Measurements from ENCODE around the gene CDK5RAP3.
"Not testable (repeated sequence)": the region's sequence is repeated elsewhere in the genome, so short reads cannot be mapped to it uniquely, and the experiment has no call there.

Gene CDK5RAP3

DNA sequence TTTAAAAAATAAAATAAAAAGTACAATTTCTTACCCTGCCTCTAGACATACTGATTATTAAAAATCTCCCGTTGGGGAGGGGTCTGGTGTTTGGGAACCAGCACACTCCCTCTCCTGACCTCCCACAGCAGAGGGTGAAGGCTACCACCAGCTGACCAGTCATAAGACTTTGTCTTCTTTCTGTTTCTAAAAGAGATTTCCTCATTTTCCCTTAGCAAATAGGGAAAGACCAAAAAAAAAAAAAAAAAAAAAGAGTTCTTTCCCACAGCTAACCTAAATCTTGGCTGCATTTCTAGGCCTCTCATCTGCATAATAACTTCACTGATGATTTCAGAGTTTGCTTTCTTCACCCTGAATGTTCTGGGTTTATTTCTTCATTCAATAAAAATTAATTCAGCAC lies 30.3 kb downstream of the CDK5RAP3 start:
- Histone ChIP-seq H3K9me2 (replicated peaks; ENCODE audit: low read depth, low read length) (no peaks in the 10 kb centered on the region), H3K9ac (ENCODE audit: low read depth, low read length, poor library complexity, severe bottlenecking) (no peak overlapping the region), H3K79me2 (ENCODE audit: insufficient read depth, low read length) (no peaks in the 10 kb centered on the region), H4K20me1 (ENCODE audit: insufficient read depth, low read length, poor library complexity, severe bottlenecking) (no peaks in the 10 kb centered on the region), H3K4me2 (ENCODE audit: low read depth, low read length, poor library complexity, severe bottlenecking) (no peak overlapping the region), H3K9me3 (ENCODE audit: insufficient read depth, low read depth, low read length) (no peaks in the 10 kb centered on the region), H3F3A (ENCODE audit: low read depth) (no peaks in the 10 kb centered on the region), H3K27me3 (ENCODE audit: insufficient read depth, low read length, poor library complexity, severe bottlenecking) (no peaks in the 10 kb centered on the region), H3K4me1 (ENCODE audit: insufficient read depth, low read length, poor library complexity, severe bottlenecking) (peaks cover 32% of the 10 kb centered on the region), H3K36me3 (ENCODE audit: insufficient read depth, low read length) (no peaks in the 10 kb centered on the region), H2AFZ (ENCODE audit: low read length) (no peak overlapping the region), H3K4me3 (ENCODE audit: low read length, poor library complexity, severe bottlenecking) (no peak overlapping the region)
- TF ChIP-seq, protein P1, sequence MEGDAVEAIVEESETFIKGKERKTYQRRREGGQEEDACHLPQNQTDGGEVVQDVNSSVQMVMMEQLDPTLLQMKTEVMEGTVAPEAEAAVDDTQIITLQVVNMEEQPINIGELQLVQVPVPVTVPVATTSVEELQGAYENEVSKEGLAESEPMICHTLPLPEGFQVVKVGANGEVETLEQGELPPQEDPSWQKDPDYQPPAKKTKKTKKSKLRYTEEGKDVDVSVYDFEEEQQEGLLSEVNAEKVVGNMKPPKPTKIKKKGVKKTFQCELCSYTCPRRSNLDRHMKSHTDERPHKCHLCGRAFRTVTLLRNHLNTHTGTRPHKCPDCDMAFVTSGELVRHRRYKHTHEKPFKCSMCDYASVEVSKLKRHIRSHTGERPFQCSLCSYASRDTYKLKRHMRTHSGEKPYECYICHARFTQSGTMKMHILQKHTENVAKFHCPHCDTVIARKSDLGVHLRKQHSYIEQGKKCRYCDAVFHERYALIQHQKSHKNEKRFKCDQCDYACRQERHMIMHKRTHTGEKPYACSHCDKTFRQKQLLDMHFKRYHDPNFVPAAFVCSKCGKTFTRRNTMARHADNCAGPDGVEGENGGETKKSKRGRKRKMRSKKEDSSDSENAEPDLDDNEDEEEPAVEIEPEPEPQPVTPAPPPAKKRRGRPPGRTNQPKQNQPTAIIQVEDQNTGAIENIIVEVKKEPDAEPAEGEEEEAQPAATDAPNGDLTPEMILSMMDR (conservative IDR thresholded peaks at IDR 0.05; ENCODE audit: low read length): no peak

DNA sequence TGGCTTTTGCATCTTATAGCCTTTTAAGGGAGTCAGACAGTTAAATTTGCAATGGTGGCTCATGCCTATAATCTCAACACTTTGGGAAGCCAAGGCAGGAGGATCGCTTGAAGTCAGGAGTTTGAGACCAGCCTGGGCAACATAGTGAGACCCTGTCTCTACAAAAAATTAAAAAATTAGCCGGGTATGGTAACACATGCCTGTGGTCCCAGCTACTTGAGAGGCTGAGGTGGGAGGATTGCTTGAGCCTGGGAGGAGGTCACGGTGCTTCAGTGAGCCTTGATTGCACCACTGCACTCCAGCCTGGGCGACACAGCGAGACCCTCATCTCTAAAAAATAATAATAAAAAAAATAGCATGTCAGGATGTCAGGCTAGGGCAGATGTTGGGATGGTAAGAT lies 30.7 kb downstream of the CDK5RAP3 start:
- H3K9ac ChIP-seq (ENCODE audit: low read depth, low read length, poor library complexity, severe bottlenecking); H3K4me3 ChIP-seq (ENCODE audit: low read length, poor library complexity, severe bottlenecking); H3K4me2 ChIP-seq (ENCODE audit: low read depth, low read length, poor library complexity, severe bottlenecking); H3K27me3 ChIP-seq (ENCODE audit: insufficient read depth, low read length, poor library complexity, severe bottlenecking); H3K9me2 ChIP-seq (replicated peaks; ENCODE audit: low read depth, low read length); H3K9me3 ChIP-seq (ENCODE audit: insufficient read depth, low read depth, low read length); H3K36me3 ChIP-seq (ENCODE audit: insufficient read depth, low read length); H3F3A ChIP-seq (ENCODE audit: low read depth); H4K20me1 ChIP-seq (ENCODE audit: insufficient read depth, low read length, poor library complexity, severe bottlenecking); H2AFZ ChIP-seq (ENCODE audit: low read length); H3K79me2 ChIP-seq (ENCODE audit: insufficient read depth, low read length): not testable (repeated sequence)
- H3K4me1 ChIP-seq (ENCODE audit: insufficient read depth, low read length, poor library complexity, severe bottlenecking): peaks cover 32% of the 10 kb centered on the region

DNA sequence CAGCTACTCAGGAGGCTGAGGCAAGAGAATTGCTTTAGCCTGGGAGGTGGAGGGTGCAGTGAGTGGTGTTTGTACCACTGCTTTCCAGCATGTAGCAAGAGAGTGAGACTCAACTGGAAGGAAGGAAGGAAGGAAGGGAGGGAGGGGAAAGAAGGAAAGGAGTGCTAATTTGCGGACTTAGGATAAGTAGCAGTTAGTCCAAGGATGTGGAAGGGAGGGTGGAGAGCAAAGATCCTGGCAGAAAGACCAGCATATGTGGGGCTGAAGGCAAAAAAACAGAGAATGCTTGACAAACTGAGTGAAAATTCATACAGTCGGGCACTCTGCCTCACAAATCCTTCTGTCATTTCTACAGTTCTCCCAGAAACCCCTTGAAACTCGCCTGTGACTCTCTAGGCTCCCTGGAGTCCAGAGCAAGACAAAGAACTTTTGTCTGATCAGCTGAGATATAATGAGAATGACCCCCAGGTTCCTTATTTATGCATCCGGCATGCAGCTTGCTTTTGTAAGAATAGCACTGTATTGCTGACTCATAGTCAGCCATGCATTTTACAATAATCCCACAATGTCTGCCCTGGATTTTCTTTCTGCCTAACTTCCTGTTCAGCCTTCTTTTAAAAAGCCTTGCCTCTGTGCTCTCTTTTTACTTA lies 31.5 kb downstream of the CDK5RAP3 start:
- no peaks in the 10 kb centered on the region for H3F3A ChIP-seq (ENCODE audit: low read depth)

DNA sequence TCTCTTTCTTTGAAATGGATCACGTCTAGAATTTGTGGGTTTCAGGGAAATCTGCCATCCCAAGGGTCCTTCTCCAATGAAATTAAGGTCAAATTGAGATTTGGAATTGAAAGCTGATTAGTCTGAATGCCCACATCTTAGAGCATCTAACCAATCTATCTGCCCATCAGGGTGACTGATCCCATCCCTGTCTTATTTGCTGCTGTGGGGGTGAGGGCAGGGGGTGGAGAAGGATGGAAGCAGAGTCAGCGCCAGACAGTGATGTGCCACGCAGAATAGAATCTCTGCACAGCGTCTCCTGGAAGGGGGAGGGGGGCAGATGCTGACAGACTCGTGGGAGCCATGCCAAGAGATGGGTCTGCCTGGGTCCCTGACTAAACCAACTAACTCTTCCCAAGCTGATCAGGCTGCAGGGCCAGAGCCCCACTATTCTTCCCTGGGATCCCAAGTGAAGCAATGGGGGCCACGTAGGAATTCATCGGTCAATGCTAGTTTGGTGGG lies 32.1 kb downstream of the CDK5RAP3 start:
- Histone ChIP-seq H3K4me1 (ENCODE audit: insufficient read depth, low read length, poor library complexity, severe bottlenecking) (peaks cover 32% of the 10 kb centered on the region), H3K9me3 (ENCODE audit: insufficient read depth, low read depth, low read length) (no peaks in the 10 kb centered on the region), H3F3A (ENCODE audit: low read depth) (no peaks in the 10 kb centered on the region), H4K20me1 (ENCODE audit: insufficient read depth, low read length, poor library complexity, severe bottlenecking) (no peaks in the 10 kb centered on the region), H3K4me2 (ENCODE audit: low read depth, low read length, poor library complexity, severe bottlenecking) (peak overlapping the region; percentile 33), H3K9ac (ENCODE audit: low read depth, low read length, poor library complexity, severe bottlenecking) (peak overlapping the region; percentile 25), H2AFZ (ENCODE audit: low read length) (peak overlapping the region; percentile 83), H3K27me3 (ENCODE audit: insufficient read depth, low read length, poor library complexity, severe bottlenecking) (no peaks in the 10 kb centered on the region), H3K9me2 (replicated peaks; ENCODE audit: low read depth, low read length) (no peaks in the 10 kb centered on the region), H3K36me3 (ENCODE audit: insufficient read depth, low read length) (no peaks in the 10 kb centered on the region), H3K4me3 (ENCODE audit: low read length, poor library complexity, severe bottlenecking) (no peak overlapping the region), H3K79me2 (ENCODE audit: insufficient read depth, low read length) (no peaks in the 10 kb centered on the region)
- no peak for TF ChIP-seq EZH2phosphoT487 (IDR thresholded peaks at IDR 0.05; ENCODE audit: borderline replicate concordance)
- TF ChIP-seq, protein P1 (conservative IDR thresholded peaks at IDR 0.05; ENCODE audit: low read length): no peak

More for the DNA sequence above, 31.5 kb downstream of the CDK5RAP3 start:
- no peaks in the 10 kb centered on the region for H3K9me2 ChIP-seq (replicated peaks; ENCODE audit: low read depth, low read length)
- no peaks in the 10 kb centered on the region for H4K20me1 ChIP-seq (ENCODE audit: insufficient read depth, low read length, poor library complexity, severe bottlenecking)
- H3K9ac ChIP-seq (ENCODE audit: low read depth, low read length, poor library complexity, severe bottlenecking): peak overlapping the region; percentile 25
- no peaks in the 10 kb centered on the region for H3K27me3 ChIP-seq (ENCODE audit: insufficient read depth, low read length, poor library complexity, severe bottlenecking)
- no peaks in the 10 kb centered on the region for H3K36me3 ChIP-seq (ENCODE audit: insufficient read depth, low read length)
- peaks cover 32% of the 10 kb centered on the region for H3K4me1 ChIP-seq (ENCODE audit: insufficient read depth, low read length, poor library complexity, severe bottlenecking)
- H3K79me2 ChIP-seq (ENCODE audit: insufficient read depth, low read length): no peaks in the 10 kb centered on the region
- no peak overlapping the region for H3K4me3 ChIP-seq (ENCODE audit: low read length, poor library complexity, severe bottlenecking)
- H3K4me2 ChIP-seq (ENCODE audit: low read depth, low read length, poor library complexity, severe bottlenecking): peak overlapping the region; percentile 33
- no peaks in the 10 kb centered on the region for H3K9me3 ChIP-seq (ENCODE audit: insufficient read depth, low read depth, low read length)
- H2AFZ ChIP-seq (ENCODE audit: low read length): peak overlapping the region; percentile 83
- no peak for TF ChIP-seq EZH2phosphoT487 (IDR thresholded peaks at IDR 0.05; ENCODE audit: borderline replicate concordance)
- TF ChIP-seq, protein P1 (conservative IDR thresholded peaks at IDR 0.05; ENCODE audit: low read length): no peak

Measured in Loucy (cell line).